Neural progenitor cell (in vitro differentiated cells): ENCODE results near the gene ZYG11A.

Experiments
- EZH2phosphoT487 ChIP-seq: fragments of 200-600 bp; sonication (generic); IDR thresholded peaks from 2 replicates; pipeline ENCODE4 v1.6.1; 2017; ENCODE audit warnings: antibody characterized with exemption
- TF ChIP-seq, protein P1 (sequence below): fragments of 200-600 bp; sonication (generic); IDR thresholded peaks from 2 replicates; pipeline ENCODE4 v1.5.1; 2017; ENCODE audit warnings: antibody characterized with exemption, mild to moderate bottlenecking

DNA sequence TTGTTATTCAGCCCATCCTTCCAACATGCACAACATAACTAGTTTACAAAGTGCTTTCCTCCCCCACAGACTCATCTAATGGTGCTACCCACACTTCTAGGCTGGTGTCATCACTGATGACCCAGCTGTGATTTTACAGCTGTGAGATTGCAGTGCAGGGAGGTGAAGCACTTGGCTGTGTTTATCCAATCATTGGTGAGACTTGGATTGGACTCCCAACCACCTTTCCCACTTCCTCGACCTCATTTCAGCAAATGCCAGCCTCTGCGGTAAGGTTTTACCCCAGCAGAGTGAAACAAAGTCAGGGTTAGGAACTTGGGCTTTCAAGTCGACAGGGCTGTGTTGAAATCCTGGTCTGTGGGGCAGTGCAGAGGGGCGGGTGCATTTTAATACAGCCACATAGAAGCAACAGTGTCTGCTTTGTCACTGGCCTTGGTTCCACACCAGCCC is 56.9 kb downstream of the ZYG11A start:
- TF ChIP-seq, protein P1, sequence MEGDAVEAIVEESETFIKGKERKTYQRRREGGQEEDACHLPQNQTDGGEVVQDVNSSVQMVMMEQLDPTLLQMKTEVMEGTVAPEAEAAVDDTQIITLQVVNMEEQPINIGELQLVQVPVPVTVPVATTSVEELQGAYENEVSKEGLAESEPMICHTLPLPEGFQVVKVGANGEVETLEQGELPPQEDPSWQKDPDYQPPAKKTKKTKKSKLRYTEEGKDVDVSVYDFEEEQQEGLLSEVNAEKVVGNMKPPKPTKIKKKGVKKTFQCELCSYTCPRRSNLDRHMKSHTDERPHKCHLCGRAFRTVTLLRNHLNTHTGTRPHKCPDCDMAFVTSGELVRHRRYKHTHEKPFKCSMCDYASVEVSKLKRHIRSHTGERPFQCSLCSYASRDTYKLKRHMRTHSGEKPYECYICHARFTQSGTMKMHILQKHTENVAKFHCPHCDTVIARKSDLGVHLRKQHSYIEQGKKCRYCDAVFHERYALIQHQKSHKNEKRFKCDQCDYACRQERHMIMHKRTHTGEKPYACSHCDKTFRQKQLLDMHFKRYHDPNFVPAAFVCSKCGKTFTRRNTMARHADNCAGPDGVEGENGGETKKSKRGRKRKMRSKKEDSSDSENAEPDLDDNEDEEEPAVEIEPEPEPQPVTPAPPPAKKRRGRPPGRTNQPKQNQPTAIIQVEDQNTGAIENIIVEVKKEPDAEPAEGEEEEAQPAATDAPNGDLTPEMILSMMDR, result no peak
- TF ChIP-seq EZH2phosphoT487, result no peak
